RPMI7951 (cell line): ENCODE results near the gene ZNF236. TPM values are rescaled to one million over a fixed set of nuclear protein-coding genes. Genes with fewer than 3 reads are reported as not detected.
A peak's percentile ranks its signal among the peaks of the same experiment; 100 is the strongest.

Experiments used
- DNase-seq: peaks from one replicate; pipeline ENCODE4 v3.0.0-alpha.2; 2012; ENCODE audit warnings: low read depth
- total RNA-seq: library from RNA; depleted of rRNA; stranded (reverse); fragments of >200 nt; shearing (Covaris generic); gene quantifications from 2 replicates; pipeline ENCODE4 v1.2.3, GENCODE V29; 2014

Gene ZNF236
- total RNA-seq, 1 experiment from 2014 or later = 3.0 TPM

- no peak for DNase-seq
Measured at GRCh38 chr18:76972846-76973519, 150.6 kb downstream of the ZNF236 start.

DNA sequence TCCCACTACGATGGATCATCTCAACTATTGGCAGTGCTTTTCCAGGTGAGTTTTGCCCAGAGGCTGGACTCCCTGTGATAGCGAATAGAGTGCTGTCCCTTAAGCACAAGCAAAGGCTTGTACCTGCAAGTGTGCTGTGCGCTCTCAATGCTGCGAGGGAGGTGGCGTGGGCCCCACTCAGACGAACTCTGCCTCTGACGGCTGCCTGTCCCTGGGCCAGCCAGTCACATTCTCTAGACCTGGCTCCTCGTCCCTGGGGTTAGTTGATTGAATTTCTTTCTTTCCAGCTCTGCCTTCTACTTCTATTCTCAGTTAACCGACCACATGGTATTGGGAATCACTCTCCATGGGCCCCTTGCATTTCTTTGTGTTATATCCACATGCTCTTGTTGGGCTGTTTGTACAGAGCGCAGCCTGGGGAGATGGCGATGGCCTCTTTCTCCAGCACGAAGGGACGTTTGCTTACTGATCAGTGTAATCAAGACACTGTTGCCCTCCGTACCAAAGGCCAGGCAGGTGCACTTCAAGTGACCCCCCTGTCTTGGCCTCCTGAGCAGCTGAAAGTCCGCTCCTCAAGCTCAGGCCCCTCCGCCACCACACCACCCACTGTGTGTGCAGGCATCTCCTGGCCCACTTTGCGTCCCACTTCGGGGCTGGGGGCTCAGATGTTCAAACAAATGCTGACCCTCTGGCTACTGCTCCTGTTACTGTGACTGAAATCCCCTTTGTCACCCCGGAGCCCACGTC, 151.3 kb downstream of the ZNF236 start:
- no peak for DNase-seq

DNA sequence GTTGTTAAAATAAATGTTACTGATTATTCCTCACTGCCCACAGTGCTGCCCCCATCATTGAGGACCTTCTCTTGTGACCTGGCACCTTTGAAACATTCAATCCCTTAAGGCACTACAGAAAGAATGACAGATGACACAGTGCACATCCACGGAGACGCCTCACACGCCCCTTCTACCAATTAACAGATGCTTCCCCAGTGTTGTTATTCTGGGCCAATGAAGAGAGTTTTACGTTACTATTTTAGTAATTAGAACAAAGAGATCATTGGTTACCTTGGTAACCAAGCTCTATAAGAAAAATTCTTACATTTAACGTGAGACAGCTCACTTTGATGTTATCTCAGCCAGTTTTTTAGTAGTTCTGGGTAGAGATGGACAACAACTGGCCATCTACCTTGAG, 152.0 kb downstream of the ZNF236 start:
- DNase-seq = no peak

- no peak for DNase-seq
Measured at GRCh38 chr18:76975577-76976110, 153.3 kb downstream of the ZNF236 start.

DNA sequence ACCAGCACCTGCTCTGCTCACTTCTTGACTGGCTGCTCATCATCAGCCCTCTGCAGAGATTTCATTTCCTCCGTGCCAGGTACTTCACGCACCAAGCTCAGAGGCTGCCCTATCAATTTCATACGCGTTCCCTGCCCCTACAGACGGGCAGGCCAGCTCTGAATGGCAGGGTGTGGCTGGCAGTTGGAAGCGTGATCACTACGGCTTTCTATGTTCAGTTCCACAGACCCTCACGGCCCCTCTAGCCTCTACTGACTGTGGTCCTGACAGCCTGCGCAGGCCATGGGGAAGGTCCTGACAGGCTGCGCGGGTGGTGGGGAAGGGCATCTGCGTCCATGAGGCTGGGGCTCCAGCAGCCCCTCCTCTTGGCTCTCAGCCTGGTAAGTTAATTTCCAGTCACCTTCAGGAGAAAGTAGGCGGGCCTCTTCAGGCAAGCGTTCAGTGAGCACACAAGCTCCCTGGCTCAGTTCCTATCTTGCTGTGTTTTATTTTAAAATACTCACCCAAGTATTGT, 154.8 kb downstream of the ZNF236 start:
- DNase-seq = no peak

DNA sequence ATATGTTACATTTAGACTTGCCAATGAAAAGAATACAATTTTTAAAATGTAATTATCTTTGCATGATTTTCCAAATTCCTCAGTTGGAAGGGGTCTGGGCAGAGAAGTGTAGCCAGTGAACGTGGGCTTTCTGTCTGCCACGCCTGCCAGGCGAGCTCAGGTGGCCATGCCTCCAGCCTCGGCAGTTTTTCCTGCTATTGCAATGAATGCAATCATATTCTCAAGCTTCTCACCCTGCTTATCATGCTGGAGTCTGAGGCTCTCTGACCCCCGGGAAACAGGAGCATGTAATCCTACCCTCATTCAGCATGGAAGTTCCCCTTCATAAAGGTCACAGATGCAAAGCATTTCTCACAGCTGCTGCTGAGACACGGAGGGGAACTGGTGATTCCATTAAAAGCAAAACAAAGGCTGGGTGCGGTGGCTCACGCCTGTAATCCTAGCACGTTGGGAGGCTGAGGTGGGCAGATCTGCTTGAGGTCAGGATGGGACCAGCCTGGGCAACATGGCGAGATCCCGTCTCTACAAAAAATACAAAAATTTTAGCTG, 155.4 kb downstream of the ZNF236 start:
- DNase-seq = no peak

DNA sequence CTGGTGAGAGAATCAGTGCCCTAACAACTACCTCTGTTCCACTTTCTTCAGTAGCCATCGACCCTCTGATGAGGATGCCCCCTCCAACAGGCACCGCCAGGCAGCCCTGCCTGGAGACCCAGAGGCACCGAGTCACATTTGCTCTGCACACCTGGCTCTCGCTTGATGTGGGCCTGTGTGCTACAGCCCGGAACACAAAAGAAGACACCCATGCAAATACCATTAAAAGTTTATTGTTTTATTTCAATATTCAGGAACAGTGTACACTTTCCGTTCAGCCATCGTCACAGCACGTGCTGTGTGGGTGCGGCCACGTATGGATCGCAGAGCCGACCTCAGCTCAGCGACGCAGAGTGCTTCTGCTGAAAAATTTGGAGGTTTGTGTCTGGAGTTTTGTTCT, 156.3 kb downstream of the ZNF236 start:
- DNase-seq = no peak

GRCh38 chr18:76979111-76979751, 156.9 kb downstream of the ZNF236 start:
- no peak for DNase-seq

DNA sequence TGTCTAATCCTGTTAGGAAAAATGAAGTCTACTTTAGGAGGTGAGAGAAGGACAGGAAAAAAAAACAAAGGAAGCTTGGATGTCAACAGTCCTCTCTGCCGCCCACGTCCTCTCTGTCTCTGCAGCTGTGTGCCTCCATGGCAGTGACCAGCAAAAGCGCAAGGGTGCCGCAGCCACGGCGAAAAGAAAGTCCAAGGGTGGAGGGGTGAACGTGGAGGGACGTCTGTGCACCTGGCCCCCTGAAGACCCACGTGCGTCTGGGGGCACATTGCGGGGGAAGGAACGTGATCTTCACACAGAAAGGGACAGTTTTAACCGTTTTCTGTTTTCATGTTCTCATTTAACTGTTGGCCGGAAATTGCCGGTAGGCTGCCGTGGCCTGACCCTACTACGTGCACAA, 157.5 kb downstream of the ZNF236 start:
- DNase-seq = no peak

DNA sequence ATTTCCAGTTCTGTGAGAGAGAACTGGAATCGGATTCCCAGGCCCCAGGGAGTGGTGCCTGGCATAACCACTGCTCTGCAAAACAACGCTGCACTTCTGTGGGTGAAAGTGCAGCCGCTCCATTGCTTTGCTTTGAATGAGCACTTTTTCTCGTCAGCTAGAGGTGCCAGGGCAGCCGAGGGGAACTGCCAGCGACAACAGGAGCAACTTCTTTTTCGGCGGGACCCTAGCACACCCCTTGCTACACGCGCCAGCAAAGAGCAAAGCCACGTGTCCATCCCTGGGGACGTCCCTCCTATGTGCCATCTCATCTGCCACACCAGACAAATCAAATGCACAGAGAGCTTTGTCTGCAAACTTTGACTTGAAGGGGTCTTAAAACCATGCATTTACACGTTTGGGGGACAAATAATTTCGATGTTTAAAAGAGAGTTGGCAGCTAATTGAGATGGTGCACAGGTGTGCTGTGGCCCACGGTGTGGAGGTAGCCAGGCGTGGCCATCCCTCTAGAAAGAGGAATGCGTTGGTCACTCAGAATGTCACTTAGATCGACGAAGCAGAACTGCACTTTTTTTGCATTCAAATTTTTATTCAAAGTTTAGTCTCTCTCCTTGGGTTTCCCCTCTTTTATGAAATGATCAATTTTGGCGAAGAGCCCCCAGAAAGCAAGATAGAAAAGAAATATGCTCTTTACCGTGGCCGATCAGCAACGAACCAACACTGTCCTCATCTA, 158.5 kb downstream of the ZNF236 start:
- no peak for DNase-seq

DNA sequence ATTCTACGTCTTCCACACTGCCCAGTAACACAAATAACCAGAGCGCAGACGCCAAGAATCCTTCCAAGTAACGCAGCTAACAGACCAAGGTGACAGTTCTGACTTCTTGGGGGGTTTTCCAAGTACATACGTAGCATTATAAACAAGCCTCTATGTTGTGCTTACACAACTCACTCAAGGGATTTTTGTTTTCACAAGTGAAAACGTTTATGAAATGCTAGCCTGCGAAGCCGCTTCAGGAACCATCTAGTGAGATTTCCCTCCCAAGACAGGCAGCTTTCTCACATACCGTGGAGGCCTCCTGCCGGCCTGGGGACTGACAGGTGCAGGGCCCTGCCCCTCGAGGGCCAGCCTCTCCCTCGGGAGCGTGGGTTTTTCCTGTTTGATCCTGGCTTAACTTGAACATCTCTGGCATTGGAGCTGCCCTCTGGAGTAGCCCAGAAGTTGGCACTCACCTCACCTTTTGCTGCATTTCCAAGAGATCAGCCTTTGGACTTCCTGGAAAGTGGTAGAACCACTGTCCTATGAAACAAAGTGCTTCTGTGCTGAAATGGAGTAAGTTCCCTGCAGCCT, 159.1 kb downstream of the ZNF236 start:
- no peak for DNase-seq

DNA sequence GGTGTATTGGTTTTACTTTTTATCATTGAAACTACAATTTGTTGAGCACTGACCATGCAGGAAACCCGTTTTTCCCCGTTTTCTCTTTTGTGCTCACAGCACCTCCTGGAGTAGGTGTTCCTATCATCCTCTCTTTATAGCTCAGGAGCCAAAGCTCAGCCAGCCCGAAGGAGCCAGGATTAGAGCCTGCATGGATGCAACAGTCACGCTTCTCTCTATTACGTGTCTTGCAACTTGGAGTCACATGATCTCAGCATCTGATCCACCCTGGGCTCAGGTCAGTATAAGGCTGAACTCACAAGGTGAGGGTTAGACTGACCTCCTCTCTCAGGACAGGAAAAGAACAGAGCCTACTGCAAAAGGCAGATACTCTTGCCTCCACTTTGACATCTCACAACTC, 159.7 kb downstream of the ZNF236 start:
- no peak for DNase-seq

GRCh38 chr18:76982841-76983583, 160.7 kb downstream of the ZNF236 start:
- DNase-seq = peak; percentile 48

GRCh38 chr18:76983613-76984051, 161.3 kb downstream of the ZNF236 start:
- DNase-seq = no peak

GRCh38 chr18:76984193-76985155, 162.1 kb downstream of the ZNF236 start:
- no peak for DNase-seq

DNA sequence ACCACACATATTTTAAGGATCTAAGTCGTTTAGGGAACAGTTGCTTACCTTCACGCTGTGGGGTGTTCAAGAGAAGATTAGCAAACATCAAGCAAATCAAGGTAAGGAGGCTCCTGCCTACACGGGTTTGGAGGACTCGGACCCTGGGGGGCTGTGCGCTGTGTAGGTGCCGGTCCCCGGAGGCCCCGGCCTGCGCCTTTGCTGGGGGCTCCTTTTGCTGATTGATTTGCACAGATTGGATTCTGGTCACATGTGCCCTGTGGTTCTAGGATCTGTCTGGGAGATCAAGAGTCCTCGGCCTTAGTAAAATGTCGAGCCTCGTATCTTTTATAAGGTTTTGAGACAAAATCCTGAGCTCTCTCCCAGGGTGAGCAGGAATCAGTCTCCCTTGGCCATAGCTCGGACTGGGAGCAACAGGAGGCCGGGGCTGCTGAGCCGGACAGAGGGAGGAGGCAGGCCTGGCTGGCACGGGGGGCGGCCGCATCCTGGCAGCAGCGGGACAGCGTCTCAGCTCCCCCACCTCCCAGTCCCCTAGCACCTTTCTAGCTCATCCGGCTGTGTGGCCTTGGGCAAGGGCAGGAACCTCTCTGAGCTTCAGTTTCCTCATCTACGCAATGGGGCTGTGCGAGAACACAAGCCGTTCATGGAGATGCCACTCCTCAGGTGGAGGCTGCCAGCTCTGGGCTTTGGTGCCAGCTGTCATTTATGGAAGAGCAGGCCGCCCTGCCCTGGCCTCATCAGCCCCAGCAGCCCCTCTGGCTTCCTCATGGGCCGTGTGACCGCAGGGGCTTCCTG, 163.0 kb downstream of the ZNF236 start:
- DNase-seq = no peak

DNA sequence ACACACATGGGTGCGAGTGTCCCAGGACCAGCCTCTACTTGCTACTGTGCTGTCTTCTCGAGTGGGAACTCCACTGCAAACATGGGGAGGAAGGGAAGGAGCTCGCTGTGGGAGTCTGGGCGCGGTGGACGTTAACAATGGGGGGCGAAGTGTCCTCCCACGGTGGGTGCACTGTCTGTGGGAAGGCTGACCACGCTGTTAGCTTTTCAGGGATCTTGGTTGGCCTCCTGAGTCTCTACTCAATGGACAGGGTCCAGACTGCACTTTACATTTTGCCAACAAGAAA, 163.5 kb downstream of the ZNF236 start:
- no peak for DNase-seq

- no peak for DNase-seq
Measured at GRCh38 chr18:76986406-76986805, 164.0 kb downstream of the ZNF236 start.
